Measurements from ENCODE around the gene MPHOSPH6.
A peak's percentile ranks its signal among the peaks of the same experiment; 100 is the strongest.
"Not testable (repeated sequence)": the region's sequence is repeated elsewhere in the genome, so short reads cannot be mapped to it uniquely, and the experiment has no call there.

Gene MPHOSPH6

GRCh38 chr16:82169861-82170845 is at the start of gene MPHOSPH6:
Gene MPHOSPH6 (minus strand): TSS chr16:82170224. CDS start chr16:82170175, 49 bp downstream.
- H3K27ac Mint-ChIP-seq = peak within 1 kb of the TSS; percentile 94

GRCh38 chr16:82219298-82219697 is 49.3 kb upstream of the MPHOSPH6 start:
- Mint-ChIP-seq H3K4me1 (ENCODE audit: low read depth) (no peaks in the 10 kb centered on the region), H3K36me3 (ENCODE audit: low read depth) (no peaks in the 10 kb centered on the region), H3K27ac (no peak overlapping the region), H3K4me3 (no peak overlapping the region), H3K27me3 (peaks cover 19% of the 10 kb centered on the region), H3K9me3 (no peaks in the 10 kb centered on the region)

More at GRCh38 chr16:82169861-82170845, at the start of gene MPHOSPH6:
- H3K4me1 Mint-ChIP-seq (ENCODE audit: low read depth) = peaks cover 20% of the 10 kb centered on the region
- H3K9me3 Mint-ChIP-seq = no peaks in the 10 kb centered on the region
- peaks cover 32% of the 10 kb centered on the region for H3K27me3 Mint-ChIP-seq
- H3K36me3 Mint-ChIP-seq (ENCODE audit: low read depth) = peaks cover 36% of the 10 kb centered on the region
- peak within 1 kb of the TSS; percentile 91 for H3K4me3 Mint-ChIP-seq

GRCh38 chr16:82209314-82209713 is 39.3 kb upstream of the MPHOSPH6 start:
- H3K27ac Mint-ChIP-seq; H3K9me3 Mint-ChIP-seq; H3K4me3 Mint-ChIP-seq; H3K4me1 Mint-ChIP-seq (ENCODE audit: low read depth); H3K36me3 Mint-ChIP-seq (ENCODE audit: low read depth): not testable (repeated sequence)
- peaks cover 29% of the 10 kb centered on the region for H3K27me3 Mint-ChIP-seq

- no peaks in the 10 kb centered on the region for H3K36me3 Mint-ChIP-seq (ENCODE audit: low read depth)
- H3K27me3 Mint-ChIP-seq = peaks cover 6% of the 10 kb centered on the region
- H3K4me3 Mint-ChIP-seq = no peak overlapping the region
- H3K9me3 Mint-ChIP-seq = peaks cover 4% of the 10 kb centered on the region
- peaks cover 8% of the 10 kb centered on the region for H3K4me1 Mint-ChIP-seq (ENCODE audit: low read depth)
- H3K27ac Mint-ChIP-seq = no peak overlapping the region
Measured at GRCh38 chr16:82203198-82203597, 33.2 kb upstream of the MPHOSPH6 start.

GRCh38 chr16:82201926-82202325 is 31.9 kb upstream of the MPHOSPH6 start:
- Mint-ChIP-seq H3K36me3 (ENCODE audit: low read depth) (no peaks in the 10 kb centered on the region), H3K4me1 (ENCODE audit: low read depth) (peaks cover 8% of the 10 kb centered on the region), H3K4me3 (no peak overlapping the region), H3K27ac (no peak overlapping the region), H3K27me3 (peaks cover 5% of the 10 kb centered on the region), H3K9me3 (peaks cover 4% of the 10 kb centered on the region)

- H3K27me3 Mint-ChIP-seq = peaks cover under 1% of the 10 kb centered on the region
- no peak overlapping the region for H3K27ac Mint-ChIP-seq
- no peak overlapping the region for H3K4me3 Mint-ChIP-seq
- H3K36me3 Mint-ChIP-seq (ENCODE audit: low read depth) = no peaks in the 10 kb centered on the region
- H3K4me1 Mint-ChIP-seq (ENCODE audit: low read depth) = peaks cover 8% of the 10 kb centered on the region
- peaks cover 4% of the 10 kb centered on the region for H3K9me3 Mint-ChIP-seq
Measured at GRCh38 chr16:82201351-82201750, 31.3 kb upstream of the MPHOSPH6 start.

GRCh38 chr16:82199209-82199608 is 29.2 kb upstream of the MPHOSPH6 start:
- Mint-ChIP-seq H3K27me3 (no peaks in the 10 kb centered on the region), H3K36me3 (ENCODE audit: low read depth) (no peaks in the 10 kb centered on the region), H3K27ac (no peak overlapping the region), H3K4me3 (no peak overlapping the region), H3K9me3 (peaks cover 4% of the 10 kb centered on the region), H3K4me1 (ENCODE audit: low read depth) (peaks cover 8% of the 10 kb centered on the region)

- Mint-ChIP-seq H3K4me3 (no peak overlapping the region), H3K27me3 (no peaks in the 10 kb centered on the region), H3K36me3 (ENCODE audit: low read depth) (no peaks in the 10 kb centered on the region), H3K9me3 (peaks cover 4% of the 10 kb centered on the region), H3K4me1 (ENCODE audit: low read depth) (peaks cover 16% of the 10 kb centered on the region), H3K27ac (no peak overlapping the region)
Measured at GRCh38 chr16:82197540-82198240, 27.7 kb upstream of the MPHOSPH6 start.

- H3K9me3 Mint-ChIP-seq = peaks cover under 1% of the 10 kb centered on the region
- peaks cover 24% of the 10 kb centered on the region for H3K4me1 Mint-ChIP-seq (ENCODE audit: low read depth)
- no peaks in the 10 kb centered on the region for H3K36me3 Mint-ChIP-seq (ENCODE audit: low read depth)
- H3K4me3 Mint-ChIP-seq = no peak overlapping the region
- no peaks in the 10 kb centered on the region for H3K27me3 Mint-ChIP-seq
- no peak overlapping the region for H3K27ac Mint-ChIP-seq
Measured at GRCh38 chr16:82195917-82196494, 26.0 kb upstream of the MPHOSPH6 start.

- no peaks in the 10 kb centered on the region for H3K9me3 Mint-ChIP-seq
- peaks cover 20% of the 10 kb centered on the region for H3K4me1 Mint-ChIP-seq (ENCODE audit: low read depth)
- H3K4me3 Mint-ChIP-seq = no peak overlapping the region
- H3K36me3 Mint-ChIP-seq (ENCODE audit: low read depth) = no peaks in the 10 kb centered on the region
- H3K27me3 Mint-ChIP-seq = peaks cover 8% of the 10 kb centered on the region
- no peak overlapping the region for H3K27ac Mint-ChIP-seq
Measured at GRCh38 chr16:82194086-82194485, 24.1 kb upstream of the MPHOSPH6 start.

GRCh38 chr16:82192665-82193064 is 22.6 kb upstream of the MPHOSPH6 start:
- H3K4me3 Mint-ChIP-seq = peak overlapping the region; percentile 38

GRCh38 chr16:82190386-82190785 is 20.4 kb upstream of the MPHOSPH6 start:
- H3K36me3 Mint-ChIP-seq (ENCODE audit: low read depth) = no peaks in the 10 kb centered on the region
- peaks cover 12% of the 10 kb centered on the region for H3K27me3 Mint-ChIP-seq
- no peaks in the 10 kb centered on the region for H3K9me3 Mint-ChIP-seq
- H3K4me3 Mint-ChIP-seq = no peak overlapping the region
- peaks cover 32% of the 10 kb centered on the region for H3K4me1 Mint-ChIP-seq (ENCODE audit: low read depth)
- no peak overlapping the region for H3K27ac Mint-ChIP-seq

More at GRCh38 chr16:82192665-82193064, 22.6 kb upstream of the MPHOSPH6 start:
- Mint-ChIP-seq H3K27ac (peak overlapping the region; percentile 78), H3K27me3 (peaks cover 8% of the 10 kb centered on the region), H3K9me3 (no peaks in the 10 kb centered on the region), H3K36me3 (ENCODE audit: low read depth) (no peaks in the 10 kb centered on the region), H3K4me1 (ENCODE audit: low read depth) (peaks cover 23% of the 10 kb centered on the region)

GRCh38 chr16:82187829-82188228 is 17.8 kb upstream of the MPHOSPH6 start:
- H3K4me1 Mint-ChIP-seq (ENCODE audit: low read depth) = peaks cover 25% of the 10 kb centered on the region
- H3K4me3 Mint-ChIP-seq = no peak overlapping the region
- H3K36me3 Mint-ChIP-seq (ENCODE audit: low read depth) = no peaks in the 10 kb centered on the region
- H3K9me3 Mint-ChIP-seq = no peaks in the 10 kb centered on the region
- H3K27me3 Mint-ChIP-seq = peaks cover 23% of the 10 kb centered on the region
- no peak overlapping the region for H3K27ac Mint-ChIP-seq

- Mint-ChIP-seq H3K4me3 (no peak overlapping the region), H3K27ac (no peak overlapping the region), H3K9me3 (no peaks in the 10 kb centered on the region), H3K36me3 (ENCODE audit: low read depth) (no peaks in the 10 kb centered on the region), H3K4me1 (ENCODE audit: low read depth) (peaks cover 15% of the 10 kb centered on the region), H3K27me3 (peaks cover 27% of the 10 kb centered on the region)
Measured at GRCh38 chr16:82185012-82185411, 15.0 kb upstream of the MPHOSPH6 start.

GRCh38 chr16:82184213-82184612 is 14.2 kb upstream of the MPHOSPH6 start:
- H3K27me3 Mint-ChIP-seq = peaks cover 23% of the 10 kb centered on the region
- H3K4me3 Mint-ChIP-seq = no peak overlapping the region
- H3K27ac Mint-ChIP-seq = no peak overlapping the region
- H3K36me3 Mint-ChIP-seq (ENCODE audit: low read depth) = no peaks in the 10 kb centered on the region
- peaks cover 15% of the 10 kb centered on the region for H3K4me1 Mint-ChIP-seq (ENCODE audit: low read depth)
- H3K9me3 Mint-ChIP-seq = no peaks in the 10 kb centered on the region

Data from stimulated activated naive CD8-positive, alpha-beta T cell treated with anti-CD3 and anti-CD28 coated beads, Interleukin-15, Interleukin-2, amounts not matched to agents 100 ng/mL and 50 ng/mL, for 24 hours (primary cell).